Measurements from ENCODE around the gene SCYGR3.

The SCYGR3 gene

DNA sequence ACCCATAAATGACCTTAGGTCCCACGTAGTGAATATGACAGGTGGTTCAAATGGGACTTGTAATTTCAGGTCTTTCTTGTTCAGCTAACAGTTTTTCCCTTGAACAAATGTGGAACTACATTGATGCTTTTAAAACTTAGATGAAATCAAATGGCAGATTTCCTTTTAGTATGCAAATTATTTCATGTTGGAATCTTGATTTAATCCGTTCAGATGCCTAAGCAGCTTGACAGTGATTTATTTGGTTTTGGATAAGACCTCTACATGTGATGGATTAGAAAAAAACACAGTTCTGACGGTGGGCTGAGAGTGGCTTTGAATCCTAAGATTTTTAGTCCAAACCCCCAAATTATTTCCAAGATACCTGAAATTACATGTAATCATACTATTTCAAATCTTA, 19.6 kb upstream of the SCYGR3 start:
- H3K9ac ChIP-seq: no peak overlapping the region
- H3K4me1 ChIP-seq: no peaks in the 10 kb centered on the region
- H3K27ac ChIP-seq: no peak overlapping the region
- no peak overlapping the region for H3K4me3 ChIP-seq (ENCODE audit: low read depth, low read length)
- no peak overlapping the region for H2AFZ ChIP-seq
- no peaks in the 10 kb centered on the region for H3K27me3 ChIP-seq (ENCODE audit: control insufficient read depth, insufficient read depth, low read length)
- H3K36me3 ChIP-seq (ENCODE audit: control insufficient read depth, insufficient read depth, low read length): no peaks in the 10 kb centered on the region
- TF ChIP-seq, protein P1, sequence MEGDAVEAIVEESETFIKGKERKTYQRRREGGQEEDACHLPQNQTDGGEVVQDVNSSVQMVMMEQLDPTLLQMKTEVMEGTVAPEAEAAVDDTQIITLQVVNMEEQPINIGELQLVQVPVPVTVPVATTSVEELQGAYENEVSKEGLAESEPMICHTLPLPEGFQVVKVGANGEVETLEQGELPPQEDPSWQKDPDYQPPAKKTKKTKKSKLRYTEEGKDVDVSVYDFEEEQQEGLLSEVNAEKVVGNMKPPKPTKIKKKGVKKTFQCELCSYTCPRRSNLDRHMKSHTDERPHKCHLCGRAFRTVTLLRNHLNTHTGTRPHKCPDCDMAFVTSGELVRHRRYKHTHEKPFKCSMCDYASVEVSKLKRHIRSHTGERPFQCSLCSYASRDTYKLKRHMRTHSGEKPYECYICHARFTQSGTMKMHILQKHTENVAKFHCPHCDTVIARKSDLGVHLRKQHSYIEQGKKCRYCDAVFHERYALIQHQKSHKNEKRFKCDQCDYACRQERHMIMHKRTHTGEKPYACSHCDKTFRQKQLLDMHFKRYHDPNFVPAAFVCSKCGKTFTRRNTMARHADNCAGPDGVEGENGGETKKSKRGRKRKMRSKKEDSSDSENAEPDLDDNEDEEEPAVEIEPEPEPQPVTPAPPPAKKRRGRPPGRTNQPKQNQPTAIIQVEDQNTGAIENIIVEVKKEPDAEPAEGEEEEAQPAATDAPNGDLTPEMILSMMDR (IDR thresholded peaks at IDR 0.05): no peak
- H3K4me2 ChIP-seq (ENCODE audit: low read length): no peak overlapping the region
- no peaks in the 10 kb centered on the region for H3K79me2 ChIP-seq
- no peaks in the 10 kb centered on the region for H3K9me3 ChIP-seq (ENCODE audit: control insufficient read depth, low read length)

DNA sequence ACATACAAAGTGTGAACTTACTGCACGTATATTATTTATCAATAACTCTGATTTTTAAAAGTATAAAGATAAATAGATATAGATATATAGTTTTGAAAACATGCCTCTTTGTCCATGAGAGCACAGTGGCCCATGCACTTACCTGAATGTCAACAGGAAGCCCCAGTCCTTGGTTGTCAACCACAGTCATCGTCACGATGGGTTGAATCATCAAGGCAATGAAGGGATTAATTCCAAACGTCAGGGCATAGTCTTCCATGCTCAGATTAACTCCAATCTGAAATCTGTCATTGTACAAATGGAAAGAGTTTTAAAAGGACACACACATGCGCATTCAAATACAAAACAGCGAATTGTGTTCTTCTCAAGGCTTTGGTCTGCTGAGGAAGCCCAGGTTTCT, 18.2 kb upstream of the SCYGR3 start:
- H3K36me3 ChIP-seq (ENCODE audit: control insufficient read depth, insufficient read depth, low read length): no peaks in the 10 kb centered on the region
- TF ChIP-seq, protein P1 (IDR thresholded peaks at IDR 0.05): no peak
- no peaks in the 10 kb centered on the region for H3K27me3 ChIP-seq (ENCODE audit: control insufficient read depth, insufficient read depth, low read length)
- no peak overlapping the region for H3K4me3 ChIP-seq (ENCODE audit: low read depth, low read length)
- no peaks in the 10 kb centered on the region for H3K9me3 ChIP-seq (ENCODE audit: control insufficient read depth, low read length)
- no peak overlapping the region for H2AFZ ChIP-seq
- H3K4me1 ChIP-seq: no peaks in the 10 kb centered on the region
- no peaks in the 10 kb centered on the region for H3K79me2 ChIP-seq
- no peak overlapping the region for H3K9ac ChIP-seq
- H3K4me2 ChIP-seq (ENCODE audit: low read length): no peak overlapping the region
- no peak overlapping the region for H3K27ac ChIP-seq

DNA sequence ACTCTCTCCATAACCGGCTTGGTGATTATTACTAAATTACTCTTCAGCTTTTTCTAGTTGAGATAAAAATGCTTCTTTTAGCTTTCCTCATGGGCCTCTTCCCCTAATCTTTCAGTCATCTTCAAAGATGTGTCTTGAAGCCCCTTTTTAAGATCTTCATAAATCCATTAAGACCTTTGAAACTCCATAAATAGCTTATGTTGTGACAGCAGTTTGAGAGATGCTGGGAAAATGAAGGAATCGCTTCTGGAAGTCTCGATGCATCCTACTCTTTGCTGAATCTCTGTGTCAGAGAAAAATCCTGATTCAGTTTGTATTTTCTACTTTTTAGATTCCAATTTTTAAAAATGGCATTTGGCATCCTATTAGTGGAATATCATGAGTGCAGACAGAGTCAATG, 15.7 kb upstream of the SCYGR3 start:
- Histone ChIP-seq H3K9me3 (ENCODE audit: control insufficient read depth, low read length) (no peaks in the 10 kb centered on the region), H3K9ac (no peak overlapping the region), H3K4me3 (ENCODE audit: low read depth, low read length) (no peak overlapping the region), H3K27ac (no peak overlapping the region), H2AFZ (no peak overlapping the region), H3K36me3 (ENCODE audit: control insufficient read depth, insufficient read depth, low read length) (no peaks in the 10 kb centered on the region), H3K4me1 (no peaks in the 10 kb centered on the region), H3K27me3 (ENCODE audit: control insufficient read depth, insufficient read depth, low read length) (no peaks in the 10 kb centered on the region), H3K4me2 (ENCODE audit: low read length) (no peak overlapping the region), H3K79me2 (no peaks in the 10 kb centered on the region)
- TF ChIP-seq, protein P1 (IDR thresholded peaks at IDR 0.05): no peak

DNA sequence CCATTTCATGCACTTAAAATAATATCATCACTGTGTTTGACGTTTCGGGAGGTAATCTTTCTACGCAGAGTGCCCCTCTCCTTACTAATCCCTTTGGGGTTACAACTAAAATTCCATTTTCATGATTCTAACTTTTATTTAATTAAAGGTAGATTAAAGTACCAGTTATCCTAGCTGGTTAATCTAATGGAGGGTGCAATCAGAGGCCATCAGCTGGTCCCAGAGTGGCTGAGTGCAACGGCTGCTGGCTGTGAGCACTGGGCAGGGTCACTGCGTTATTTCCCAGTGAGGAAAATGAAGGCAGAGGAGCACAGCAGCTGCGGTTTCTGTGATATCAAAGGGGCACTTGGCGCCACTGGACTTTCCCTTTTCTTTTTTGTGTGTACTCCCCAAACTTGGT, 14.8 kb upstream of the SCYGR3 start:
- Histone ChIP-seq H2AFZ (no peak overlapping the region), H3K9me3 (ENCODE audit: control insufficient read depth, low read length) (no peaks in the 10 kb centered on the region), H3K79me2 (no peaks in the 10 kb centered on the region), H3K4me2 (ENCODE audit: low read length) (no peak overlapping the region), H3K27me3 (ENCODE audit: control insufficient read depth, insufficient read depth, low read length) (no peaks in the 10 kb centered on the region), H3K4me1 (no peaks in the 10 kb centered on the region), H3K36me3 (ENCODE audit: control insufficient read depth, insufficient read depth, low read length) (no peaks in the 10 kb centered on the region), H3K27ac (no peak overlapping the region), H3K4me3 (ENCODE audit: low read depth, low read length) (no peak overlapping the region), H3K9ac (no peak overlapping the region)
- TF ChIP-seq, protein P1 (IDR thresholded peaks at IDR 0.05): no peak

DNA sequence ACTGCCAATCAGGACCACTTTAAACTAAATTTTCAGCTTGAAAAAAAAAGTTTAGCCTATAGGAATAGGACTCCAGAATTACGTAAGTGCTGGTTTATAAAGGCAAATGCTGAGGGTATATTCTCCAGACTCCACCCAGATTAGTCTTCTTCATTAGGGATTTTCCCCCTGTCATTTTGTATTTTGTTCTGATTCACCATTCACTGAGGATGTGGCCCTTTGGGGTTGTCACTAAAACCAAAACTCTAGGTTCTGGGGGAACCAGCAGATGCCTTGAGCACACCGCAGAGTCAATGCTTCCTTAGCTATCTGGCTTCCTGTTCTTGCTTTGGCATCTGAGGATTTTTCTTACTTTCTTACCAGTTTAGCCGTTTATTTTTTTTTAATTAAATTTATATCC, 13.1 kb upstream of the SCYGR3 start:
- no peak overlapping the region for H3K4me2 ChIP-seq (ENCODE audit: low read length)
- TF ChIP-seq, protein P1 (IDR thresholded peaks at IDR 0.05): no peak
- no peaks in the 10 kb centered on the region for H3K4me1 ChIP-seq
- no peak overlapping the region for H3K27ac ChIP-seq
- no peaks in the 10 kb centered on the region for H3K9me3 ChIP-seq (ENCODE audit: control insufficient read depth, low read length)
- H3K4me3 ChIP-seq (ENCODE audit: low read depth, low read length): no peak overlapping the region
- H3K79me2 ChIP-seq: no peaks in the 10 kb centered on the region
- no peaks in the 10 kb centered on the region for H3K27me3 ChIP-seq (ENCODE audit: control insufficient read depth, insufficient read depth, low read length)
- H2AFZ ChIP-seq: no peak overlapping the region
- no peaks in the 10 kb centered on the region for H3K36me3 ChIP-seq (ENCODE audit: control insufficient read depth, insufficient read depth, low read length)
- no peak overlapping the region for H3K9ac ChIP-seq

All from parathyroid adenoma (tissue), 2 donors.